ENCODE data around the gene TCAIM.
A peak's percentile ranks its signal among the peaks of the same experiment; 100 is the strongest.

TCAIM gene

DNA sequence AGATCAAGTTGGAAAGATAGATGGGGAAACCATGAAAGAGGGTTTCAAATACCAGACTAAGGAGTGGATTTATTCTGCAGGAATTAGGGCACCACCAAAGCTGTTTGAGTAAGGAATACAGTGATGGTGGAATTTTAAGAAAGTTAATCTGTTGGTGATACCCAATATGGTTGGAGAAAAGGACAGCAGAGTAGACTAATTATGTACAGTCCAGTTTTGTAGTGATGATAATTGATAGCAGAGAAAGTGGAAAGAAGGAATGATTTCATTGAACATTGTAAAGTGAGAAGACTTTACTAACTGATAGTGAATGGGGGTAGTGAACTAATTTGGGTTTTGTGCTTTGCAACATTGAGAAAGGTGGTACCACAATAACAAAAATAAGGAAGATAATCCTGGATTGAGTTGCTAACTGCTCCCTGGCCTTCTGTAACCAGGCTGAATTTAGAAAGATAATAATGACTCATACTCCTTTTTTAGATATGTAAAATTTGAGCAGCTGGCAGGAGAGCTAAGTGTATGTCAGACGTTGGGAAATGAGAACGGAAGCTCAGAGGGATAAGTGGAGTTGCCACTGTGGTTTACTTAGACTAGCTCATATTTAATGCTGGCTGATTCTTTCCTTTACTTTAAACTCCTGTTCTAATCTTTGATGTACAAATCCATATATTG, 16.9 kb downstream of the TCAIM start:
- no peak overlapping the region for H3K4me3 ChIP-seq (ENCODE audit: low read depth, low read length)
- in situ Hi-C loops (cut with HindIII; ENCODE audit: low sequenced_read_pairs): no loop called here
- DNase-seq (ENCODE audit: low read depth): peak; percentile 73
- TF ChIP-seq, protein P1, sequence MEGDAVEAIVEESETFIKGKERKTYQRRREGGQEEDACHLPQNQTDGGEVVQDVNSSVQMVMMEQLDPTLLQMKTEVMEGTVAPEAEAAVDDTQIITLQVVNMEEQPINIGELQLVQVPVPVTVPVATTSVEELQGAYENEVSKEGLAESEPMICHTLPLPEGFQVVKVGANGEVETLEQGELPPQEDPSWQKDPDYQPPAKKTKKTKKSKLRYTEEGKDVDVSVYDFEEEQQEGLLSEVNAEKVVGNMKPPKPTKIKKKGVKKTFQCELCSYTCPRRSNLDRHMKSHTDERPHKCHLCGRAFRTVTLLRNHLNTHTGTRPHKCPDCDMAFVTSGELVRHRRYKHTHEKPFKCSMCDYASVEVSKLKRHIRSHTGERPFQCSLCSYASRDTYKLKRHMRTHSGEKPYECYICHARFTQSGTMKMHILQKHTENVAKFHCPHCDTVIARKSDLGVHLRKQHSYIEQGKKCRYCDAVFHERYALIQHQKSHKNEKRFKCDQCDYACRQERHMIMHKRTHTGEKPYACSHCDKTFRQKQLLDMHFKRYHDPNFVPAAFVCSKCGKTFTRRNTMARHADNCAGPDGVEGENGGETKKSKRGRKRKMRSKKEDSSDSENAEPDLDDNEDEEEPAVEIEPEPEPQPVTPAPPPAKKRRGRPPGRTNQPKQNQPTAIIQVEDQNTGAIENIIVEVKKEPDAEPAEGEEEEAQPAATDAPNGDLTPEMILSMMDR (IDR thresholded peaks at IDR 0.05; ENCODE audit: low read depth, low read length, missing control alignments): no peak

DNA sequence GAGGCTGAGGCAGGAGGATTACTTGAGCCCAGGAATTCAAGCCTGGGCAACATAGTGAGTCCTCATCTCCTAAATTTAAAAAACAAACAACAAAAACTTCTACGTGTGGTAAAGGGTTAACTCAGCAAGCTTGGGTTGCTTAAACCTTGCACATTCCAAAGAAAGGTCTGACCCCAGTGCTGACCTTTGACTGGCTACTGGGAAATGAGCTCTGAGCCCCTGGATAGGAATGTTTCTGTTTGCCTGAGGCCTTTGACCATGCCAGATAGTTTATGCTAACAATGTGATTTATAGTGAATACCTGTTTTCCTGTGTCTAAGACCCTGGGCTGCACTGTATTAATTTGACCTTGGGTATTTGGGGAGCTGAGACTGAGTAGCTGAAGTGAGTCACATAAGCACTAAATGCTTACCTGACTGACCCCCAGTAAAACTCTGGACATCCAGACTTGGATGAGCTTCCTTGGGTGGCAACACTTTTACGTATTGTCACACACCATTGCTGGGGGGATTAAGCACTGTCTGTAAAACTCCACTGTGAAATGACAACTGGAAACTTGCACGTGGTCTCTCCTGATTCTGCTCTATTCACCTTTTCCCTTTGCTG, 20.7 kb downstream of the TCAIM start:
- TF ChIP-seq, protein P1 (IDR thresholded peaks at IDR 0.05; ENCODE audit: low read depth, low read length, missing control alignments): no peak
- no peak for DNase-seq (ENCODE audit: low read depth)
- H3K4me3 ChIP-seq (ENCODE audit: low read depth, low read length): no peak overlapping the region
- in situ Hi-C loops (cut with HindIII; ENCODE audit: low sequenced_read_pairs): no loop called here

DNA sequence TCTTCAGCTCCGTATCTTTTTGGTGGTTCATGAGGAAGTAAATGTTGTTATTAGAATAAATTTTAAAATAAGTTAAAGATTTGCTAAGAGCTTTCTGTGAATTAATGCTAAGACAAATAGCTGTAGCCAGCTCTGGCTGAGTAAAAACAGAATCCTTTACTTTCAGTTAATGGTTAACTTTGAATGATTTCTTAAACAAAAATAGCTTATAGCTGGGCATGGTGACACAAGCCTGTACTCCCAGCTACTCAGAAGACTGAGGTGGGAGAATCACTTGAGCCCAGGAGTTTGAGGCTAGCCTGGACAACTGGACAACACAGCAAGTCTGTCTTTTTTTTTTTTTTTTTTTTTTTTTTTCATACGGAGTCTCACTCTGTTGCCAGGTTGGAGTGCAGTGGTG, 25.0 kb downstream of the TCAIM start:
- TF ChIP-seq, protein P1 (IDR thresholded peaks at IDR 0.05; ENCODE audit: low read depth, low read length, missing control alignments): no peak
- in situ Hi-C loops (cut with HindIII; ENCODE audit: low sequenced_read_pairs): no loop called here
- DNase-seq (ENCODE audit: low read depth): no peak
- H3K4me3 ChIP-seq (ENCODE audit: low read depth, low read length): no peak overlapping the region

DNA sequence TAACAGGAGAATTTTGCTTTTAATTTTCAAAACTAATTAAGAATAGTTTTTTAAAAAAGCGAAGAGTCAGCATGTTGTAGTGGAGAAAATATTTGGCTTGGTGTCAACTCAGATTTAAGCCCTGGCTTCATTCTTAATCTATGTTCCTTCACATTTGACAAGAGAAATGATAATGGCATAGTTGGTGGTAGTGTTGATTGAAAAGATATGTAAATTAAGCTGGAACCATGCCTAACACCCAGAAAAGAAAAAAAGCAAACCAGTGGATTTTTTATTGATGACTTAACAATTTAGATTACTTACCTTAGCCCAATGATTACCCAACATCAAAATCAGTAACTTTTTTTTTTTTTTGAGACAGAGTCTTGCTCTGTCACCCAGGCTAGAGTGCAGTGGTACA, 27.4 kb downstream of the TCAIM start:
- no peak for DNase-seq (ENCODE audit: low read depth)
- H3K4me3 ChIP-seq (ENCODE audit: low read depth, low read length): no peak overlapping the region
- in situ Hi-C loops (cut with HindIII; ENCODE audit: low sequenced_read_pairs): no loop called here
- TF ChIP-seq, protein P1 (IDR thresholded peaks at IDR 0.05; ENCODE audit: low read depth, low read length, missing control alignments): no peak

DNA sequence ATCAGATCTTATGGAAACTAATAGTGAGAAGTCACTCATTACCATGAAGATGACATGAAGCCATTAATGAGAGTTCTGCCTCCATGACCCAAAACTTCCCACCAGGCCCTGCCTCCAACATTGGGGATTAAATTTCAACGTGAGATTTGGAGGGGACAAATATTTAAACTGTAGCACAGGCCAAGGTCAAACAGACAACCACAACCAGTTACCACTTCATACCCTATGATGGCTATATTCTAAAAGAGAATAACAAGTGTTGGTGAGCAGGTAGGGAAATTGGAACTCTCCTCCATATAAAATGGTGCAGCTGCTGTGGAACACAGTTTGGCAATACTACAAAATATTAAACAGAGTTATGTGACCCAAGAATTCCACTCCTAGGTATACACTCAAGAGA, 36.9 kb downstream of the TCAIM start:
- no peak for DNase-seq (ENCODE audit: low read depth)
- in situ Hi-C loops (cut with HindIII; ENCODE audit: low sequenced_read_pairs): no loop called here
- TF ChIP-seq, protein P1 (IDR thresholded peaks at IDR 0.05; ENCODE audit: low read depth, low read length, missing control alignments): no peak
- no peak overlapping the region for H3K4me3 ChIP-seq (ENCODE audit: low read depth, low read length)

DNA sequence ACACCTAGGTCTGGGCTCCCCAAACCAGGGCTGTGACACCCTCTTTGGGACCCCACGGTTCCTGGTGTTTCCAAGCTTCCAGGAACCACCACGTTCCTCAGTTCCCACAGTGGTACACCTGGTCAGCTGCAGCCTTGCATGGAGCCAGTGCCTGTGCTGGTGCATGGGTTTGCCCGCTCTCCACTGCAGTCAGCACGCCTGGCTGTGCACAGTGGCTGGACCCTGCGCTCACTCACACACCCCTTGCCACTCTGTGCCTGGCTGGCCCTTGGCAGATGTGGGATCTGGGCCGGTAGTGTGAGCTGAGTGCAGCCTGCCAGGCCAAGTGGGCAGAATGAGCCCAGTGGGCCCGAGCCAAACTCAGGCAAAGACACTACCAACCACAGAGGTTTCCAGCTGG, 48.8 kb downstream of the TCAIM start:
- TF ChIP-seq, protein P1 (IDR thresholded peaks at IDR 0.05; ENCODE audit: low read depth, low read length, missing control alignments): no peak
- H3K4me3 ChIP-seq (ENCODE audit: low read depth, low read length): no peak overlapping the region
- no peak for DNase-seq (ENCODE audit: low read depth)
- in situ Hi-C loops (cut with HindIII; ENCODE audit: low sequenced_read_pairs): no loop called here
